ENCODE data around the gene CDH23. TPM values are rescaled to one million over a fixed set of nuclear protein-coding genes. Genes with fewer than 3 reads are reported as not detected.

Gene CDH23
- total and polyA plus RNA-seq, 9 of the 15 experiments (the other 6 are each of a cell fraction or from before 2014, with no cell fraction given), result 0.18 to 1.2 (median 0.47) TPM

GRCh38 chr10:71809628-71810027 lies 412.9 kb downstream of the CDH23 start:
- Histone ChIP-seq H3K4me2 (ENCODE audit: insufficient read depth, low read length) (no peak overlapping the region), H3K79me2 (ENCODE audit: control insufficient read depth, insufficient read depth, low read length) (no peaks in the 10 kb centered on the region), H3K9ac (ENCODE audit: insufficient read depth in 1 of 2, low read depth in 2 of 2, low read length in 2 of 2) (peak overlapping the region in 1 of 2 experiments; percentile 65; a peak in 2 of 4 replicates), H4K20me1 (replicated peaks; ENCODE audit: control insufficient read depth, insufficient read depth, low read length) (peaks cover 6% of the 10 kb centered on the region; the same call in 1 of the 2 replicates), H3K9me3 (replicated peaks; ENCODE audit: control insufficient read depth, insufficient read depth, low read depth, low read length) (no peaks in the 10 kb centered on the region; the same call in 1 of the 2 replicates), H3K27me3 (ENCODE audit: control insufficient read depth in 2 of 2, insufficient read depth in 2 of 2, low read length in 2 of 2) (no peaks in the 10 kb centered on the region), H3K4me3 (no peak overlapping the region), H3K4me1 (replicated peaks in 1 of 2; ENCODE audit: control insufficient read depth in 2 of 2, insufficient read depth in 2 of 2, low read length in 2 of 2) (peaks cover 15 to 53% of the 10 kb centered on the region in 2 experiments), H2AFZ (ENCODE audit: low read depth, low read length) (no peak overlapping the region), H3K36me3 (ENCODE audit: control insufficient read depth, insufficient read depth, low read length) (peaks cover 4% of the 10 kb centered on the region; the same call in 1 of the 3 replicates), H3K27ac (ENCODE audit: extremely low read depth, low read depth, low read length) (no peak overlapping the region), H3K9me1 (ENCODE audit: control insufficient read depth, insufficient read depth, low read length) (peaks cover 3% of the 10 kb centered on the region)
- no peak for DNase-seq (ENCODE audit: extremely low read depth in 1 of 4, low spot score in 3 of 4)
- BruUV-seq (replicated peaks), result no TSS peak
- TF ChIP-seq POLR2G (IDR thresholded peaks at IDR 0.05; ENCODE audit: low read depth, low read length), result peak; percentile 59
- TF ChIP-seq MNT (conservative IDR thresholded peaks at IDR 0.05), result no peak
- no peak for FAIRE-seq
- ChIA-PET CTCF (ENCODE audit: low intra/inter-chr PET ratio) (no interaction called here), POLR2A (no interaction called here)
- in situ Hi-C loops (cut with MboI) (loop anchor here (5.0 to 10.0 kb wide), 3 partner anchors 97 to 497 kb away; no protein-coding TSS in a partner anchor), intact Hi-C loops (cut with micrococcal nuclease) (loop anchor here (5.0 kb wide), 4 partner anchors 112 to 497 kb away; partner anchors contain the start of gene CDH23)
- no peak for ATAC-seq
- WGBS (ENCODE audit: insufficient coverage, low coverage, missing lambda C conversion rate), result 61% methylated on average over 18 of the region's 25 CpGs
